Measurements from ENCODE around the gene TBC1D14.

GRCh38 chr4:6932475-6932874 is 22.8 kb downstream of the TBC1D14 start:
- TF ChIP-seq TBP (optimal IDR thresholded peaks at IDR 0.05; ENCODE audit: low read depth, low read length) (no peak), TCF7L2 (IDR thresholded peaks at IDR 0.05; ENCODE audit: low read depth, low read length) (no peak)

All from K562 (cell line).